Activated CD8-positive, alpha-beta T cell treated with anti-CD3 and anti-CD28 coated beads for 36 hours (primary cell): ENCODE data around the gene MB21D2. TPM values are rescaled to one million over a fixed set of nuclear protein-coding genes. Genes with fewer than 3 reads are reported as not detected.

Experiments
- ATAC-seq: fragments of 200-7000 bp; cut with Tn5 transposase; one replicate; pipeline ENCODE4 v1.10.0; 2021; ENCODE audit warnings: mild to moderate bottlenecking, moderate library complexity
- CTCF ChIA-PET: fragments of 350-600 bp; sonication (Branson Sonifier 250); formaldehyde crosslinking; loops from one replicate; lab custom pipeline; 2021; ENCODE audit warnings: antibody characterized with exemption; lab: Charles Lee
- POLR2A ChIA-PET: fragments of 350-600 bp; sonication (Branson Sonifier 250); formaldehyde crosslinking; loops from one replicate; lab custom pipeline; 2021; ENCODE audit warnings: antibody characterized with exemption; lab: Charles Lee
- DNase-seq: peaks from one replicate; pipeline ENCODE4 v3.0.0-alpha.2; 2020
- H3K27ac Mint-ChIP-seq: one replicate; pipeline ENCODE4 v1.8.0; 2021; ENCODE audit warnings: mild to moderate bottlenecking, mixed read lengths
- H3K27me3 Mint-ChIP-seq: one replicate; pipeline ENCODE4 v1.8.0; 2021; ENCODE audit warnings: mixed read lengths
- H3K36me3 Mint-ChIP-seq: one replicate; pipeline ENCODE4 v1.8.0; 2021; ENCODE audit warnings: low read depth, mixed read lengths
- H3K4me1 Mint-ChIP-seq: one replicate; pipeline ENCODE4 v1.8.0; 2021; ENCODE audit warnings: low read depth, mixed read lengths
- H3K4me3 Mint-ChIP-seq: one replicate; pipeline ENCODE4 v1.8.0; 2021; ENCODE audit warnings: mild to moderate bottlenecking, moderate library complexity, mixed read lengths
- H3K9me3 Mint-ChIP-seq: one replicate; pipeline ENCODE4 v1.8.0; 2021; ENCODE audit warnings: mixed read lengths
- CTCF ChIP-seq: fragments of 200-600 bp; IDR thresholded peaks from one replicate; pipeline ENCODE4 v1.8.0; 2022; ENCODE audit warnings: antibody characterized with exemption, mild to moderate bottlenecking
- intact Hi-C: fragments of 100-400 bp; cut with micrococcal nuclease; formaldehyde crosslinking; loops from one replicate; pipeline ENCODE4 v1.10.0; 2022
- total RNA-seq, 2 experiments: library from RNA; stranded (reverse); gene quantifications; one replicate each; pipeline ENCODE4 v1.2.3, GENCODE V29; 2021

MB21D2 gene
- total RNA-seq, 2 experiments from 2014 or later = 3.1 to 3.2 TPM

- ChIA-PET CTCF (no interaction called here), POLR2A (no interaction called here)
- Mint-ChIP-seq H3K9me3 (no peaks in the 10 kb centered on the region), H3K4me3 (no peak overlapping the region), H3K36me3 (no peaks in the 10 kb centered on the region), H3K27me3 (peaks cover 2% of the 10 kb centered on the region), H3K4me1 (no peaks in the 10 kb centered on the region), H3K27ac (no peak overlapping the region)
- ATAC-seq (no peak), DNase-seq (no peak)
- intact Hi-C loops = no loop called here
- no peak for TF ChIP-seq CTCF
Observed at GRCh38 chr3:192750201-192750600, 167.5 kb downstream of the MB21D2 start.

GRCh38 chr3:192747746-192748145, 169.9 kb downstream of the MB21D2 start:
- Mint-ChIP-seq H3K9me3 (peaks cover 1% of the 10 kb centered on the region), H3K4me1 (no peaks in the 10 kb centered on the region), H3K36me3 (no peaks in the 10 kb centered on the region), H3K27ac (no peak overlapping the region), H3K27me3 (no peaks in the 10 kb centered on the region), H3K4me3 (no peak overlapping the region)
- DNase-seq (no peak), ATAC-seq (no peak)
- ChIA-PET POLR2A (no interaction called here), CTCF (no interaction called here)
- intact Hi-C loops = no loop called here
- no peak for TF ChIP-seq CTCF

GRCh38 chr3:192747145-192747544, 170.5 kb downstream of the MB21D2 start:
- intact Hi-C loops = no loop called here
- H3K9me3 Mint-ChIP-seq = peaks cover 1% of the 10 kb centered on the region
- H3K4me3 Mint-ChIP-seq = no peak overlapping the region
- no peaks in the 10 kb centered on the region for H3K4me1 Mint-ChIP-seq
- no peak for TF ChIP-seq CTCF
- no peak for ATAC-seq
- POLR2A ChIA-PET = no interaction called here
- H3K27me3 Mint-ChIP-seq = no peaks in the 10 kb centered on the region
- no peaks in the 10 kb centered on the region for H3K36me3 Mint-ChIP-seq
- no peak for DNase-seq
- CTCF ChIA-PET = no interaction called here
- H3K27ac Mint-ChIP-seq = no peak overlapping the region

Other genes with a start within 250 kb of the MB21D2 start
- gene FGF12, start 190.3 kb downstream of the MB21D2 start, total RNA-seq = not detected